ENCODE data around the gene ACAA1. TPM values are rescaled to one million over a fixed set of nuclear protein-coding genes. Genes with fewer than 3 reads are reported as not detected.

ACAA1 gene
- total RNA-seq, 1 experiment from 2014 or later: 76.4 TPM

- Histone ChIP-seq H3K79me2 (ENCODE audit: low read length) (peaks cover 71% of the 10 kb centered on the region), H3K9me2 (replicated peaks; ENCODE audit: low read length) (no peaks in the 10 kb centered on the region), H4K20me1 (ENCODE audit: low read length) (no peaks in the 10 kb centered on the region), H3K4me2 (ENCODE audit: low read length) (peak overlapping the region; percentile 81), H2AFZ (ENCODE audit: low read length) (no peak overlapping the region), H3F3A (ENCODE audit: low read length, unreplicated experiment) (peaks cover 4% of the 10 kb centered on the region), H3K9ac (ENCODE audit: low read length) (peak overlapping the region; percentile 52), H3K4me3 (ENCODE audit: low read length) (peak overlapping the region; percentile 93), H3K9me3 (ENCODE audit: low read length) (no peaks in the 10 kb centered on the region), H3K27me3 (ENCODE audit: low read length) (no peaks in the 10 kb centered on the region), H3K36me3 (ENCODE audit: low read depth, low read length) (peaks cover 44% of the 10 kb centered on the region), H3K27ac (ENCODE audit: low read length) (peak overlapping the region; percentile 95), H3K4me1 (ENCODE audit: insufficient read depth, low read length) (peaks cover 49% of the 10 kb centered on the region)
- TF ChIP-seq EZH2phosphoT487 (IDR thresholded peaks at IDR 0.05; ENCODE audit: borderline replicate concordance, low read length) (no peak), CTCF (conservative IDR thresholded peaks at IDR 0.05; ENCODE audit: low read depth, low read length) (no peak), EZH2 (IDR thresholded peaks at IDR 0.05; ENCODE audit: low read length, unreplicated experiment) (no peak)
- intact Hi-C loops (cut with micrococcal nuclease): loop anchor here (10.0 kb wide), 2 partner anchors 321 to 1251 kb away; partner anchors contain the start of genes ACVR2B and SLC25A38
- ATAC-seq (peak; percentile 33), DNase-seq (peak; percentile 99)
- CTCF ChIA-PET: interaction anchor here (1.1 kb wide), 2 partner anchors 9 to 114 kb away, joined by 3 read pairs; no protein-coding TSS in a partner anchor
- POLR2A ChIA-PET (ENCODE audit: unreplicated experiment): interaction anchor here (0.6 kb wide), 1 partner anchor 56 kb away, joined by 3 read pairs; no protein-coding TSS in a partner anchor
- no TSS peak for BruUV-seq (replicated peaks)
These were observed 3.1 kb downstream of the ACAA1 start for GRCh38 chr3:38133557-38134405.

DNA sequence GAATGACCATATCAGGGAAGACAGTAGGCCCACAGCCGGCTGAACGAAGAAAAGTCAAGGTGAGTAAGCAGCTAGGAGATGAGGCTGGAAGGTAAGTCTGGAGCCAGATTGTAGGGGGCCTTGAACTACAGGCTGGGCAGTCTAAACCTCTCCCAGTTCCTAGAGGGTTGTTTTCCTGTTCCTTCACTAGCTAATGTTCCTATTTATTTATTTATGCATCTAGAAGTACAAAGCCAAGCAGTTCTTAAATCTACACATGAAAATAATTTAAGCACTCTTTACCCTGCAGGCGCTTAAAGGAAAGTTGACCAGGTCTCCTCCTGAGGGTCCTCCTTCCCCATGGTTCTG, 3.7 kb downstream of the ACAA1 start:
- Histone ChIP-seq H3K4me2 (ENCODE audit: low read length) (peak overlapping the region; percentile 81), H3K4me3 (ENCODE audit: low read length) (peak overlapping the region; percentile 93), H2AFZ (ENCODE audit: low read length) (no peak overlapping the region), H3K9me2 (replicated peaks; ENCODE audit: low read length) (no peaks in the 10 kb centered on the region), H3K9me3 (ENCODE audit: low read length) (no peaks in the 10 kb centered on the region), H3K4me1 (ENCODE audit: insufficient read depth, low read length) (peaks cover 47% of the 10 kb centered on the region), H3K79me2 (ENCODE audit: low read length) (peaks cover 65% of the 10 kb centered on the region), H3F3A (ENCODE audit: low read length, unreplicated experiment) (peaks cover 4% of the 10 kb centered on the region), H3K27ac (ENCODE audit: low read length) (peak overlapping the region; percentile 95), H3K36me3 (ENCODE audit: low read depth, low read length) (peaks cover 47% of the 10 kb centered on the region), H4K20me1 (ENCODE audit: low read length) (no peaks in the 10 kb centered on the region), H3K27me3 (ENCODE audit: low read length) (no peaks in the 10 kb centered on the region), H3K9ac (ENCODE audit: low read length) (peak overlapping the region; percentile 52)
- no TSS peak for BruUV-seq (replicated peaks)
- ChIA-PET POLR2A (ENCODE audit: unreplicated experiment) (interaction anchor here (0.6 kb wide), 1 partner anchor 57 kb away, joined by 3 read pairs; no protein-coding TSS in a partner anchor), CTCF (interaction anchor here (1.1 kb wide), 2 partner anchors 9 to 114 kb away, joined by 3 read pairs; no protein-coding TSS in a partner anchor)
- TF ChIP-seq EZH2 (IDR thresholded peaks at IDR 0.05; ENCODE audit: low read length, unreplicated experiment): no peak
- TF ChIP-seq CTCF (conservative IDR thresholded peaks at IDR 0.05; ENCODE audit: low read depth, low read length): no peak
- TF ChIP-seq EZH2phosphoT487 (IDR thresholded peaks at IDR 0.05; ENCODE audit: borderline replicate concordance, low read length): no peak
- no peak for DNase-seq
- intact Hi-C loops (cut with micrococcal nuclease): loop anchor here (10.0 kb wide), 2 partner anchors 322 to 1252 kb away; partner anchors contain the start of genes ACVR2B and SLC25A38
- no peak for ATAC-seq

Data from PC-3 (cell line).